ENCODE measurements around the gene EIF3D. TPM values are rescaled to one million over a fixed set of nuclear protein-coding genes. Genes with fewer than 3 reads are reported as not detected.
A peak's percentile ranks its signal among the peaks of the same experiment; 100 is the strongest.

EIF3D gene
- total RNA-seq, 1 experiment from 2014 or later: 151 TPM

DNA sequence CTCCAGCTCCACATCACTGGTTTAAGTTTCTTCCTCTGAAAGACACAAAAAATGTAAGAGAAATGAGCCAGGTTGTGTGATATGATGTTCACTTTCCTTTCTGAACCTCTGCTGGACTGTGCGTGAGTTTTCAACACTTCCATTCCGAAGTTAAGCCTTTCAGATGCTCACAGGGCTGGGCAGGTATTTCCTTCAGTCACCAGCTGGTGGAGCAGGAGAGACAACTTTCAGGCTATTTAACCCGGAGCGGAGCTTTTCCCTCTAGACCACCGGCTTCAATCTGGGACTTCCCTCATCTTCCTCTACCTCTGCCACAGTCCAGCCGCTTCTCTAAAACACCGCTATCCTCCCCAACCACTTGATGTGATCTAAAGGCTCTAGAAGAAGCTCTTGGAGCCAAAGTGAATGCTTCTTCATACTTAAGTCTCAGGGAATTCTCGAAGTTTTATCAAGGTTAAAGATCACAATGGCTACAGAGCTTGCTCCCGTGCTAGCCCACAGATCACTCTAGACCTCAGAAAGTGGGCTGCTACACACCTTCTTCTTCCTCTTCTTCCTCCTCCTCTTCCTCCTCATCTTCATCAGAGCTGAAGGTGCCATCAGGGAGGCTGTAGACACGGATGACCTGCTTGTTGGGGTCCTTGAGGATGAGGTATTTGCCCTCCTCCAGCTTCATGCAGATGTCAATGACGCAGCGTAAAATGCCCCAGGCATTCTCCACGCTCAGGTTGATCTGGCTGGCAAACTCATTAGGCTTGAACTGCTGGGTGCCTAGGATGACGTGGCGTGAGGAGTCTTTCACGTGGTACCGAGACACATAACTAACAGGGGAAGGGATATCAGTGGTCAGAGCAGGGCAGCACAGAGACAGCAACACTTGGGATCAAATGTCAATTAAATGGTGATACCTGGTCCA, 17.7 kb downstream of the EIF3D start:
- TF ChIP-seq, protein P1, sequence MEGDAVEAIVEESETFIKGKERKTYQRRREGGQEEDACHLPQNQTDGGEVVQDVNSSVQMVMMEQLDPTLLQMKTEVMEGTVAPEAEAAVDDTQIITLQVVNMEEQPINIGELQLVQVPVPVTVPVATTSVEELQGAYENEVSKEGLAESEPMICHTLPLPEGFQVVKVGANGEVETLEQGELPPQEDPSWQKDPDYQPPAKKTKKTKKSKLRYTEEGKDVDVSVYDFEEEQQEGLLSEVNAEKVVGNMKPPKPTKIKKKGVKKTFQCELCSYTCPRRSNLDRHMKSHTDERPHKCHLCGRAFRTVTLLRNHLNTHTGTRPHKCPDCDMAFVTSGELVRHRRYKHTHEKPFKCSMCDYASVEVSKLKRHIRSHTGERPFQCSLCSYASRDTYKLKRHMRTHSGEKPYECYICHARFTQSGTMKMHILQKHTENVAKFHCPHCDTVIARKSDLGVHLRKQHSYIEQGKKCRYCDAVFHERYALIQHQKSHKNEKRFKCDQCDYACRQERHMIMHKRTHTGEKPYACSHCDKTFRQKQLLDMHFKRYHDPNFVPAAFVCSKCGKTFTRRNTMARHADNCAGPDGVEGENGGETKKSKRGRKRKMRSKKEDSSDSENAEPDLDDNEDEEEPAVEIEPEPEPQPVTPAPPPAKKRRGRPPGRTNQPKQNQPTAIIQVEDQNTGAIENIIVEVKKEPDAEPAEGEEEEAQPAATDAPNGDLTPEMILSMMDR (IDR thresholded peaks at IDR 0.05): peak; percentile 78; the same call in 1 of the 2 replicates
- TF ChIP-seq TCF7L2 (IDR thresholded peaks at IDR 0.05; ENCODE audit: low read depth, low read length): no peak
- POLR2A ChIA-PET: interaction anchor here (0.5 to 0.6 kb wide), 3 partner anchors 18 to 671 kb away, joined by 3 to 5 read pairs (median 3); no protein-coding TSS in a partner anchor
- ATAC-seq (no peak; the same call in 1 of the 2 replicates), DNase-seq (ENCODE audit: low read depth, low spot score) (no peak)
- Histone ChIP-seq H3K4me1 (ENCODE audit: control insufficient read depth, insufficient read depth, low read length) (no peaks in the 10 kb centered on the region), H3K4me3 (ENCODE audit: low read depth in 2 of 2, low read length in 2 of 2) (no peak overlapping the region), H3K36me3 (ENCODE audit: control insufficient read depth, insufficient read depth, low read length) (peaks cover 23% of the 10 kb centered on the region), H3K27ac (ENCODE audit: low read length) (no peak overlapping the region), H3K27me3 (ENCODE audit: control insufficient read depth, insufficient read depth, low read length) (no peaks in the 10 kb centered on the region), H3K9me3 (ENCODE audit: control insufficient read depth, insufficient read depth, low read depth, low read length) (no peaks in the 10 kb centered on the region)
- no TSS peak for BruUV-seq (replicated peaks)
- in situ Hi-C loops (cut with HindIII; ENCODE audit: low pct_unique_long_range_greater_than_20kb, low sequenced_read_pairs): no loop called here
- intact Hi-C loops (cut with micrococcal nuclease; ENCODE audit: unreplicated experiment): no loop called here
- CTCF ChIA-PET: interaction anchor here (0.6 kb wide), 1 partner anchor 31 kb away, joined by 6 read pairs; no protein-coding TSS in a partner anchor

DNA sequence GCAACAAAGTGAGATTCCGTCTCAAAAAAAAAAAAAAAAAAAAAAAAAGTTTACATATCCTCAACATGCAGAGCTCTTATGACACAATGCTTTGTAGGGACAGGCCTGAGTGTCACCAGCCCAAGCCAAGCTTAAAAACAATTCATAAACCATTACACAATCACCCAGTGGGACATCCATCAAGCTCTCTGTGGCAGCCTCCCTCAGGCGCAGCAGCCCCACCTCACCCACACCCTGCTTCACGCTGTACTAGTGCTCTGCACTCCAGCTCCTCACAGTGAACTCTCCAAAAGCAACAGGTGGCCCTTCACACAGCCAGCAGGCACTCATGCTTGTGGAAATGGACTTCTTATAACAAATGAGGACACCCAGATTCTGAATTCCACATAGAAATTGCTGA, 18.6 kb downstream of the EIF3D start:
- Histone ChIP-seq H3K36me3 (ENCODE audit: control insufficient read depth, insufficient read depth, low read length) (peaks cover 15% of the 10 kb centered on the region), H3K4me1 (ENCODE audit: control insufficient read depth, insufficient read depth, low read length) (no peaks in the 10 kb centered on the region), H3K27me3 (ENCODE audit: control insufficient read depth, insufficient read depth, low read length) (no peaks in the 10 kb centered on the region), H3K27ac (ENCODE audit: low read length) (no peak overlapping the region), H3K9me3 (ENCODE audit: control insufficient read depth, insufficient read depth, low read depth, low read length) (no peaks in the 10 kb centered on the region), H3K4me3 (ENCODE audit: low read depth in 2 of 2, low read length in 2 of 2) (no peak overlapping the region)
- BruUV-seq (replicated peaks): no TSS peak
- ATAC-seq (no peak), DNase-seq (ENCODE audit: low read depth, low spot score) (no peak)
- in situ Hi-C loops (cut with HindIII; ENCODE audit: low pct_unique_long_range_greater_than_20kb, low sequenced_read_pairs) (no loop called here), intact Hi-C loops (cut with micrococcal nuclease; ENCODE audit: unreplicated experiment) (no loop called here)
- ChIA-PET CTCF (interaction anchor here (0.6 to 0.7 kb wide), 2 partner anchors 27 to 30 kb away, joined by 6 to 11 read pairs; no protein-coding TSS in a partner anchor), POLR2A (interaction anchor here (0.5 to 0.6 kb wide), 3 partner anchors 21 to 670 kb away, joined by 3 to 5 read pairs (median 4); no protein-coding TSS in a partner anchor)
- TF ChIP-seq, protein P1 (IDR thresholded peaks at IDR 0.05): no peak
- TF ChIP-seq, protein P2, sequence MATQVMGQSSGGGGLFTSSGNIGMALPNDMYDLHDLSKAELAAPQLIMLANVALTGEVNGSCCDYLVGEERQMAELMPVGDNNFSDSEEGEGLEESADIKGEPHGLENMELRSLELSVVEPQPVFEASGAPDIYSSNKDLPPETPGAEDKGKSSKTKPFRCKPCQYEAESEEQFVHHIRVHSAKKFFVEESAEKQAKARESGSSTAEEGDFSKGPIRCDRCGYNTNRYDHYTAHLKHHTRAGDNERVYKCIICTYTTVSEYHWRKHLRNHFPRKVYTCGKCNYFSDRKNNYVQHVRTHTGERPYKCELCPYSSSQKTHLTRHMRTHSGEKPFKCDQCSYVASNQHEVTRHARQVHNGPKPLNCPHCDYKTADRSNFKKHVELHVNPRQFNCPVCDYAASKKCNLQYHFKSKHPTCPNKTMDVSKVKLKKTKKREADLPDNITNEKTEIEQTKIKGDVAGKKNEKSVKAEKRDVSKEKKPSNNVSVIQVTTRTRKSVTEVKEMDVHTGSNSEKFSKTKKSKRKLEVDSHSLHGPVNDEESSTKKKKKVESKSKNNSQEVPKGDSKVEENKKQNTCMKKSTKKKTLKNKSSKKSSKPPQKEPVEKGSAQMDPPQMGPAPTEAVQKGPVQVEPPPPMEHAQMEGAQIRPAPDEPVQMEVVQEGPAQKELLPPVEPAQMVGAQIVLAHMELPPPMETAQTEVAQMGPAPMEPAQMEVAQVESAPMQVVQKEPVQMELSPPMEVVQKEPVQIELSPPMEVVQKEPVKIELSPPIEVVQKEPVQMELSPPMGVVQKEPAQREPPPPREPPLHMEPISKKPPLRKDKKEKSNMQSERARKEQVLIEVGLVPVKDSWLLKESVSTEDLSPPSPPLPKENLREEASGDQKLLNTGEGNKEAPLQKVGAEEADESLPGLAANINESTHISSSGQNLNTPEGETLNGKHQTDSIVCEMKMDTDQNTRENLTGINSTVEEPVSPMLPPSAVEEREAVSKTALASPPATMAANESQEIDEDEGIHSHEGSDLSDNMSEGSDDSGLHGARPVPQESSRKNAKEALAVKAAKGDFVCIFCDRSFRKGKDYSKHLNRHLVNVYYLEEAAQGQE (IDR thresholded peaks at IDR 0.05; ENCODE audit: insufficient read depth in 1 of 2, low read depth in 2 of 2, low read length in 1 of 2): no peak
- TF ChIP-seq POLR2AphosphoS5 (IDR thresholded peaks at IDR 0.05; ENCODE audit: low read depth, low read length) (no peak), TCF7L2 (IDR thresholded peaks at IDR 0.05; ENCODE audit: low read depth, low read length) (no peak), SIN3A (IDR thresholded peaks at IDR 0.05; ENCODE audit: borderline replicate concordance, insufficient read depth, low read depth, low read length) (no peak)

Measured in Panc1 (cell line).